GM21390 (cell line): ENCODE results near the gene CYSRT1.

ENCODE experiments used
- ATAC-seq: cut with Tn5 transposase; IDR thresholded peaks from one replicate; pipeline ENCODE4 v1.9.1; 2021; ENCODE audit not compliant: unreplicated experiment

CYSRT1 gene

DNA sequence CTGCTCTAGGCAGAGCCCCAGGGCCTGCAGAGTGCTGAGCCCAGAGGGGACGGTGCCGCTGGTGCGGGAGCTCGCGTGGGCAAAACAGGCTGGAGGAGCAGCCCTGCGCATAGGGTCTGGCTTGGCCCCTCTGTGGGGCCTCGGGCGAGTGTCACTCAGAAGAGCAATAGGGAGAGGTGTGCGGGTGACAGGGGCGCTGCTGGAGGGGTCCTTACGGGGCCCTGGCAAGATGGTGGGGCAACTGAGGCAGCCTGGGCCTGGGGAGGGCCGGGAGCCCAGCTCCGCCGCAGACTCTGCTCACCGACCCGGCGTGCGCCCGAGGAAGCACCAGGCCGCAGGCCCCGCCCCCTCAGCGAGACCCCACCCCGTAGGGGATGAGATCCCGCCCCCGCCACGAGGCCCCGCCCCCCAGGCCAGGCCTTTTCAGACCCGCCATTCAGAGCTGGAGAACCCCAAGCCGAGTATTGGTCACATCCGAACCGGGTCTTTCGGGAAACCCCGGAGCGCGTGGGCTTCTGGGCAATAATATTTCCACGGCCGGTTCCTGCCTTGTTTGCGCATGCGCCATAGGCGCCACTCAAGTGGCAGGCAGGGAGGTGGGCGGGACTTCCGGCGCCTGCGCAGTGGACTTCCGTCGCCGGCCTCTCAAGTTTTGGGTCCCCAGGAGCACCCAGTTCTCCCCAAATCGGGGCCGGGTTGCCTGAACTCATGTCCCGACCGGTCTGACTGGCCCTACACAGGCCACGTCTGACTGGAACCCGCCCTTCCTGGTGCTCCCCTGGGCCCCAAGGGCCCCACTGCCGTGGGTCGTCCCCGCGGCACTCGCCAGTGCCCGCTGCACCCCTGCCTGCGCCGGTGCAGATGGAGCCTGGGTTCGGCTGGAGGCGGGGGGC is 1.6 kb upstream of the CYSRT1 start:
- peak; percentile 60 for ATAC-seq

DNA sequence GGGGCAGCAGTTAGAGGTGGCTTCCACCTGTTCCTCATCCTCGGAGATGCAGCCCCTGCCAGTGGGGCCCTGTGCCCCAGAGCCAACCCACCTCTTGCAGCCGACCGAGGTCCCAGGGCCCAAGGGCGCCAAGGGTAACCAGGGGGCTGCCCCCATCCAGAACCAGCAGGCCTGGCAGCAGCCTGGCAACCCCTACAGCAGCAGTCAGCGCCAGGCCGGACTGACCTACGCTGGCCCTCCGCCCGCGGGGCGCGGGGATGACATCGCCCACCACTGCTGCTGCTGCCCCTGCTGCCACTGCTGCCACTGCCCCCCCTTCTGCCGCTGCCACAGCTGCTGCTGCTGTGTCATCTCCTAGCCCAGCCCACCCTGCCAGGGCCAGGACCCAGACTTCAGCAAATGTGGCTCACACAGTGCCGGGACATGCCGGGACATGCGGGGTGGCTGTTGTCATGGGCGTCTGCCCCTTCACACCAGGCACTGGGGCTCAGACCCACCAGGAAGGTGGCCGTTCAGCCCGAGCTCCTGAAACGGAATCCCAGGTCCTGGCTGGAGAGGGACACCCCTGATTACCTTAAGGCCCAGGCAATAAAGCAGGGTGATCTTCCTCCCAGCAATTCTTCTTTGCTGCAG is 841 bp downstream of the CYSRT1 start:
- no peak for ATAC-seq

DNA sequence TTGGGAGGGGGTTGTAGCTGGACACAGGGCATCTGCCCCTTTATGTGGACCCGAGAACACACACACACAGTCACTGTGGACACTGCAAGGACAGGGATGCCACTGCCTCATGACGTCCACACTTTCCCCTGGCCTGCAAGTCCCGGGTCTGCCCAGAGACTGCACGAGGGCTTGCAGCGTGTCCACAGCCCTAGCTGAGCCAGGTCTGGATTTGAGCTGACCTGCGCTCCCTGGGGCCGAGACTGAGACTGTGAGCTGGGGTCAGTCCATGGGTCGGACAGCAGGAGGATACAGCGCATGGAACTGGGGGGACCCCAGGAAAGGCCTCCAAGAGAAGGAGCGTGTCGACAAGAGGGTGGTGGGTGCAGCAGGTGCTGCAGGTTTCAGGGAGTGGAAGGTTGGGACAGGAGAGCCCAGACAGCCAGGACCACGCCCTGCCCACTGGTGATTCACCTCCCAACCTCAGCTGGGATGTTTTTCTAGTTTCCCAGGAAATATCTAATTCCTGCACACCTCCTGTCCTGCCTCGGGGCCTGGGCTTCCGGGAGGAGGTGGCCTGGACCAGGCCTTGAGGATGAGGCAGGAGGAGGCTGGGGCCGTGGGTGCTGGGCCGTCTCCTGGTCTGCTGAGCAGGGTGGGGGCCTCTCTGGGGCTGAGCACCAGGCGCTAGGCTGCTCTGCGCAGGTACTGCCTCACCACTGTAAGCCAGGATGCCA is 1.5 kb downstream of the CYSRT1 start:
- no peak for ATAC-seq

DNA sequence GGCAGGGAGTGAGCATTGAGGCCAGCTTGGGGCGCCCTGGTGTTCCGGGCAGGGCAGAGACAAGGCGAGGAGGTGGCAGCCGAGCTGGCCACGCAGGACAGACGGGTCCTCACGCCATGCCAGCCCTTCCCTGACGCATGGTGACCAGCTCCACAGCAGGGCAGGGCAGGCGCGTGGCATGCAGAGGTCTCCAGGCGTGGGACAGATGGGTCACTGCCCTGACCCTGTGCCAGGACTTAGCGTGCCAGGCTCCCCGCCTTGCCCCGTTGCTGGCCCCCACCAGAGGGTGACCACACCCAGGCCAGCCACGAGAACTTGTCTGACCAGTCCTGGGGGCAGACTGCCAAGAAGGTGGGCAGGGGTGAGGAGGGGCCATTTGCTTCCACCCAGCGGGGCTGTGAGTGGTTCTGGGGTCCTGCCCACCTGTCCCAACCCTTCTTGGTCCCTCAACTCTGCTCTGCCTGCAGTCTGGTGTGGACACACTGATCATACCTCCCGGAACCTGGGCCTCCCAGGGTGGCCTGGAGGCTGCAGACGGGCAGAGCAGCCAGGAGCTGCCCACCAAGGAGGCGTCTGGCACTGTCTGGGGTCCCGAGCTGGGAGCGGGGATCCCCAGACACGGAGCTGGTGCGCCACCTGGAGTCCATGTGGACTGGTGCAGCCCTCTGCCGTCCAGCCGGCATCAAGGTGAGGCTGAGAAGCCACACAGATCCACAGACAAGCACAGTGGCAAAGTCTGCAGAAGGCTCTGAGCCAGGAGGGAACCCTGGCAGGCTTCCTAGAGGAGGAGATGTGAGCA is 2.3 kb downstream of the CYSRT1 start, which contains the start of gene RNF224:
Gene RNF224 (plus strand): TSS at position 449 of the 799 bp plus-strand sequence. CDS start 834 bp downstream, outside the sequence.
- ATAC-seq: peak; percentile 34

DNA sequence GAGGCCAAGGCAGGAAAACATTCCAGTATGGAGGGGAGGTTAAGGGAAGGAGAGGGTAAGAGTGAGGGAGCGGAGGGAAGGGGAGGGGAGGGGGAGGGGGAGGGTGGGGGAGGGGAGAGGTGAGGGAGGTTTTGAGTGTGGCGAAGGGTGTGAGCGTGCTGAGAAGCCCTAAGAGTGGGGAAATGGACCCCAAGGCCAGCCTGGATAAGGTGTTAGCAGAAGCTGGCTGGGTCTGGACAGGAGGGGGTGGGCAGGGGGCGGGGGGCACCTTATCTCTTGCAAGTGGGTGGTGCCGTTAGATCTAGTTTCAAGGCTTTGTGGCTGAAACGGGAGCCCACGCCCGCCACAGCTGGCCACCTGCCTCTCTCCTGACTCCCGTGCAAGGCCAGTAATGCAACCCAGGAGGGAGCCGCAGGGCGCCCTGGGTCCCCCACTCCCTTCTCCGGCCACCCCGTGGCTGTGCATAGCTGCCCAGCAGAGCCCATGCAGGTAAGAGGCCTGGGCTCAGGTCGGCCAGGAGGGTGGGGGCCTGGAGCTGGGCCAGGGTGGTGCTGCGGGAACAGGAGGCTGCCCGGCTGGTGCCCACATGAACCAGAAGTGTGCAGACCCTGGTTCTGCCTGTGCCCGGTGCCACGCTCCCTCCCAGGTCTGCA is 3.0 kb downstream of the CYSRT1 start:
- no peak for ATAC-seq

DNA sequence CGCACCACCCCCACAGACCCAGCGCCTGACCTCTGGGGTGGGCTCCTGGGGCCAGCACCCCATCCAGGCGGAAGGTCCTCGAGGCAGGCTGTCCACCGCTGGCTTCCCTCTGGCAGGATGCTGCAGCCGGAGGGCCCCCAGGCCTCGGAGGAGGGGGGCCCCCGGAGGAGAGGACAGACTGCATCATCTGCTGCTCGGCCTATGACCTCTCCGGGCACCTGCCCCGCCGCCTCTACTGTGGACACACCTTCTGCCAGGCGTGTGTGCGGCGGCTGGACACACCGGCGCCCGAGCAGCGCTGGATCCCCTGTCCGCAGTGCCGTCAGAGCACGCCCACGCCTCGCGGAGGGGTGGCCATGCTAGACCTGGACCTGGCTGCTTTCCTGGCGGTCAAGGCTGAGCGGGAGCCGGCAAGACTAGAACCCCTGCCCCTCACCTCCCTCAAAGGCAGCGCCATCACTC is 3.6 kb downstream of the CYSRT1 start:
- ATAC-seq: no peak

DNA sequence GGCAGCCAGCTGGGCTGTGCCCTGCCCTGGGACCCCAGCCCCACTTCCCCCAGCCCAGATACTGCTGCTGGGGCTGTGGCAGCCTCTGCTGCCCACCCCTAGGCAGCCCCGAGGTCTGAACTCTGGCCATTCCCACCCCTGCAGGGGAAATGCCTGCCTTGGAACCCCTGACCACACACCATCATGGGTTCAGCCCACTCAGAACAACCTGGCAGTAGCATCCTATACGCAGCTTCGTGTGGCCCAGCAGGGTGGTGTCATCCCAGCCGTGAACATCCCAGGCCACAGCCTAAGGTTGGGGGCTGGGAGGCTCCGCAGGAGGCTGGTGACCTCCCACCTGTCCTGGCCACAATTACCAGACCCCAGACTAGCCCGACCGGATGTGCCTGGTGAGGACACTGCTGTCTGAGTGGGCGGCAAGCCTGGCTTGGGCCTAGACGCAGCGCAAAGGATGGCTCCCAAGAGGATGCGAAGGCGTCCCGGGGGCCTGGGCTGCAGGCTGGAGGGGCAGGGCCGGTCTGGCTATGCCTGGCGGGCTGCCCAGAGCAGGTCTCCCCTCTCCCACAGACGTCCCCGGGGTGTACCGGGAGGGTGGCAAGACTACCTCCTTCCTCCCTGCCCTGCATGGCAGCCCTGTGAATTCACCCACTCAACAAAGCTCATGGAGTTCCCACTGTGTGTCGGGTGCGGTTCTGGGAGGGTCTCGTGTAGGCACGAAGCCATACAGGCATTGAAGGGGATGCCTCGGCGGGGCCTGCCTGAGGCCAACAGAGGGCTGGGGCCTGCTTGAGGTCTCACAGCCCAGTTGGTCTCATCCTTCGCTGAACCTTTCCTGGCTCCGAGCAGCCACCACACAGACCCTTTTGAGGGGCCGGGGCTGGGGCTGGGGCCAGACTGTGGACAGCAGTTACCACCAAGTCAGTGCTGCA is 4.3 kb downstream of the CYSRT1 start:
- no peak for ATAC-seq

DNA sequence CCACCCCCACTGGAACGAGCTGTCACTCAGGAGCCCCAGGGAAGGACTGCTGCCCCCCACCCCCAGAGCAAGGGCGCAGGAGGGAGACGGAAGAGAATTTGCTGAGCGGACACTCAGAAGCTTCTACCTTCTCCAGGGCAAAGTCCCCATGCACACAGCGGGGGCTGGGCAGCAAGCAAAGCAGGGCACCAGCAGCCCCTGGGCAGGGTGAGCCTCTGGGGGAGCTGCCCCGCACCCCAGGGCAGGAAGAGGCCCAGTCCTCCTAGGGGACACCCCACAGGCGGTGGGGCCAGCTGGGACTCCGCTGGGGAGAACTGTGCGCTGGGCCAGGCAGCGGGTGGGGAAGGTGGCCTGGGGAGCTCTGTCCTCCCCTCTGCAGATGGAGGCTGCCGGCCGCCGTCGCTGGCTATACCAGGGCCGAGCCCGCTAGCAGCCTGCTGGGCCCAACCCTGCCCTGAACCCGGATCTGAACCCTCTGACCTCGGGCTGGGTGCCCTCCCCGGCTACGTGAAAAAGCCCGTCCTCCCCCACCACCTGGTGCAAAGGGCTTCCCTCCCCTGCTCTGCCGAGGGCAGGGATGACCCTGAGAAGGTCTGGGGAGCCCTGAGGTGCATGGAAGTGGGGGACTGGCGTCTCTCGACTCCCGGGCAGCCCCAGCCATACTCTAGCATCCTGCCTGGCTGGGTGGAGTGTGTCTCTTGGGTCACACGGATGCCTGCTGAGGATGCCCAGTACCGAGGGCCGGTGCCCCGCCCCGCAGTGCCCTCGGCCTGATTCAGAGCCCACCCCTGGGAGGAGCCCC is 5.1 kb downstream of the CYSRT1 start:
- no peak for ATAC-seq

DNA sequence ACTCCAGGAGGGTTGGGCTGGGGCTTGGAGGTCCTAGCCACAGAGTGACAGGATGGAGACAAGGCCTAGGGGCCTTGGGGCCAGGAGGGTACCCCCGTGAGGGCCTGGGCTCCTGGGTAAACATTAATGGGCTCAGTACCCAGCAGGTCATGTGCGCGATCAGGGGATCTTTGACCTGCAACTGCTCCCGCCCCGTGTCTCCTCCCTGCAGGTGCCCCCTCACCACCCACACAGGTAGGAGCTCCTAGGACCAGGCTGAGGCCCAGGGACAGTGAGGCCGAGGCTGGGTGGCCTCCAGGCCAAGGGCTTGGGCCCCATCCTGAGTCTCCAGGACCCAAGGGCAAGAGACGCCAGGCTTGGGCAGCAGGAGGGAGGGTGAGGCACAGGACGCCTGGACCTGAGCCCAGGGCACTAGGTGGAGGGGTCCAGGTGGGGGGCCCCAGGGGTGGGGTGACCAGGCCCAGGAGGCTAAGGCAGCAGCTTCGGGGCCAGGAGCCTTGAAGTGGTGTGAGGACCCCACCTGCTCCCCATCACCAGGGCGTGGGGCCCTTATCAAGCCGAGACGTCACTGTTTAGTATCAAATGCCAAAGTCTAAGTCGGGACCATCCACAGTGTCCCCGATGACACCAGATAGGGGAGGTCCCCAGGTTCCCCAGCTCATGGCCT is 5.9 kb downstream of the CYSRT1 start, which contains the start of gene SLC34A3:
Gene SLC34A3 (plus strand): TSS at position 197 of the 667 bp plus-strand sequence. CDS start 802 bp downstream, outside the sequence.
- no peak for ATAC-seq

DNA sequence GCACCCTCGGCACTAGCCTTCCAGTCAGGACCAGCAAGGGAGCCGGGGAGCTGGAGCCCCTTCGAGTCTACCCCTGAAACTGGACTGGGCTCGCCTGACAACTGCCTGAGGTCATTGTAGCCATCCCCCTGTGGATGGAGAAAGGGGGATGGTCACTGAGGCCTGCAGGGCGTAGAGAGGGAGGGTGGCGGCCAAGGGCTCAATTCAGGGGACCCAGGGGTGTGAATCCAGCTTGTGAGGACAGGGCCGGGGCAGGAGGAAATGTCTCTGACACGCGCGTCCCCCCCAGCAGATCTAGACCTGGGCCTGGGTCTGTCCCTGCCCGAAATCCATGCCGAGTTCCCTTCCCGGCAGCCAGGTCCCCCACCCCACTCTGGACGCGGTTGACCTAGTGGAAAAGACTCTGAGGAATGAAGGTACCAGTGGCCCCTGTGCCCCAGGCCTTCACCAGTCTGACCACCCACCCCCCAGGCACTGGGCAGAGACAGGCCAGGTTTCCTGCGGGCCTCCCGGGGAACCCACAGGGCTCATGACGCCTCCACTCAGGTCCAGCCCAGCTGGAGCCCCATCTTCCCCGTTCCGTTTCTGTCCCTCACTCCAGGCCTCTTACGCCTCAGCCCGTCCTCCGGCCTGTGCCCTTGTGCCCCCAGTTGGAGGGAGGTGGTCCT is 6.5 kb downstream of the CYSRT1 start:
- ATAC-seq: no peak

DNA sequence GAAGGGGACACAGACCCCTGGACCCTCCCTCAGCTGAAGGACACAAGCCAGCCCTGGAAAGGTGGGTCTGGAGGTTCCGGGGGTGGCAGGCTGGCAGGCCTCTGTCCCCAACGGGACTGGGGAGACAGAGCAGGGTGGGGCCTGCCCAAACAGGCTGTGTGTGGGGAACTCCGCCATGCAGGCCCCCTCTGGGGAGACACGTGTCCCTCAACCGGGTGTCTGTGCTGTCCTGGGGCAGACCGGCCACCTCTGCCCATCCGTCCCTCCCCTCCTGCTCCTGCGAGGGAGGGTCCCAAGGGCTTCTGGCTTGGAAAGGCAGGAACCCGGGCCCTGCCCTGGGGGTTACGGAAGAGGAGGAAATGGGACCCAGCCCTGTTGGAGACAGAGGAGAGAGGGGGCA is 7.1 kb downstream of the CYSRT1 start:
- ATAC-seq: no peak

DNA sequence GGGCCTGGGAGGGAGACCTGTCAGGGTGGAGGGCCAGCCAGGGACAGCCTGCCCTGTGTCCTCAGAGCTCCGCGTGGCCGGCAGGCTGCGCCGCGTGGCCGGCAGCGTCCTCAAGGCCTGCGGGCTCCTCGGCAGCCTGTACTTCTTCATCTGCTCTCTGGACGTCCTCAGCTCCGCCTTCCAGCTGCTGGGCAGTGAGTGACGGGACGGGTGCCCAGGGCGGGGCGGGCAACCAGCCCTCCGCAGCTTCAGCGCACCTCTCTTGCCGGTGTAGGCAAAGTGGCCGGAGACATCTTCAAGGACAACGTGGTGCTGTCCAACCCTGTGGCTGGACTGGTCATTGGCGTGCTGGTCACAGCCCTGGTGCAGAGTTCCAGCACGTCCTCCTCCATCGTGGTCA is 7.5 kb downstream of the CYSRT1 start:
- ATAC-seq: no peak

DNA sequence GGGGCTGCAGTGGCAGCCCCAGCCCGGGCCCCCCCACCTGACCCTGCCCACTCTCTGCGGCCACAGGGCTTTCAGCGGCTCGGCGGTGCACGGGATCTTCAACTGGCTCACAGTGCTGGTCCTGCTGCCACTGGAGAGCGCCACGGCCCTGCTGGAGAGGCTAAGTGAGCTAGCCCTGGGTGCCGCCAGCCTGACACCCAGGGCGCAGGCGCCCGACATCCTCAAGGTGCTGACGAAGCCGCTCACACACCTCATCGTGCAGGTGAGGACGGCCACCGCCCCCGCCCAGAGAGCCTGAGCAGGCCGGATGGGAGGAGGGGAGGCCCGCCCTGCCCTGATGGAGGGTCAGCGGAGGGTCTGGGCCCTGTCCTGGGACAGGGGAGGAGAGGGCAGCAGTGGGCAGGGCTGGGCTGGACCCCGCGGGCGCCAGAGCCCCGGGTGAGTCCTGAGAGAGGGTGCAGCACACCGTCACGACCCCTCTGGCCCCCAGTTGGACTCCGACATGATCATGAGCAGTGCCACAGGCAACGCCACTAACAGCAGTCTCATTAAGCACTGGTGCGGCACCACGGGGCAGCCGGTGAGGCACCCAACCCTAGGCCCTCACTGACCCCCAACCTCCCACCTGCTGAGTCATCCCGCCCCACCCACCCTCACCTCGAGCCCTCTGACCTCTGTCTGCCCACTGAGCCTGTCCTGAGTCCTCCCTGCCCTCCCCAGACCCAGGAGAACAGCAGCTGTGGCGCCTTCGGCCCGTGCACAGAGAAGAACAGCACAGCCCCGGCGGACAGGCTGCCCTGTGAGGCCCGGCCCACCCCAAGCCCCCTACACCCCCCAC is 8.4 kb downstream of the CYSRT1 start:
- ATAC-seq: no peak

DNA sequence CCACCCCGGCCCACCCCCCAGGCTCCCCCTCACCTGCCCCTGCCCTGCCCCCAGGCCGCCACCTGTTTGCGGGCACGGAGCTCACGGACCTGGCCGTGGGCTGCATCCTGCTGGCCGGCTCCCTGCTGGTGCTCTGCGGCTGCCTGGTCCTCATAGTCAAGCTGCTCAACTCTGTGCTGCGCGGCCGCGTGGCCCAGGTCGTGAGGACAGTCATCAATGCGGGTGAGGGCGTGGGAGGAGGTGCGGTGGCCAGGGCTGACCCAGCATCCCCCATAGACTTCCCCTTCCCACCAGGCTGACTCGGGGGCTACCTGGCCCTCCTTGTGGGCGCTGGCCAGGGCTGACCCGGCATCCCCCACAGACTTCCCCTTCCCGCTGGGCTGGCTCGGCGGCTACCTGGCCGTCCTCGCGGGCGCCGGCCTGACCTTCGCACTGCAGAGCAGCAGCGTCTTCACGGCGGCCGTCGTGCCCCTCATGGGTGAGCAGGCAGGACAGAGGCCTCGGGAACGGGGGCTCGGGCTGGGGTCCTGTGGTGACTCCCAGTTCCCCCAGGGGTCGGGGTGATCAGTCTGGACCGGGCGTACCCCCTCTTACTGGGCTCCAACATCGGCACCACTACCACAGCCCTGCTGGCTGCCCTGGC is 9.2 kb downstream of the CYSRT1 start:
- no peak for ATAC-seq

DNA sequence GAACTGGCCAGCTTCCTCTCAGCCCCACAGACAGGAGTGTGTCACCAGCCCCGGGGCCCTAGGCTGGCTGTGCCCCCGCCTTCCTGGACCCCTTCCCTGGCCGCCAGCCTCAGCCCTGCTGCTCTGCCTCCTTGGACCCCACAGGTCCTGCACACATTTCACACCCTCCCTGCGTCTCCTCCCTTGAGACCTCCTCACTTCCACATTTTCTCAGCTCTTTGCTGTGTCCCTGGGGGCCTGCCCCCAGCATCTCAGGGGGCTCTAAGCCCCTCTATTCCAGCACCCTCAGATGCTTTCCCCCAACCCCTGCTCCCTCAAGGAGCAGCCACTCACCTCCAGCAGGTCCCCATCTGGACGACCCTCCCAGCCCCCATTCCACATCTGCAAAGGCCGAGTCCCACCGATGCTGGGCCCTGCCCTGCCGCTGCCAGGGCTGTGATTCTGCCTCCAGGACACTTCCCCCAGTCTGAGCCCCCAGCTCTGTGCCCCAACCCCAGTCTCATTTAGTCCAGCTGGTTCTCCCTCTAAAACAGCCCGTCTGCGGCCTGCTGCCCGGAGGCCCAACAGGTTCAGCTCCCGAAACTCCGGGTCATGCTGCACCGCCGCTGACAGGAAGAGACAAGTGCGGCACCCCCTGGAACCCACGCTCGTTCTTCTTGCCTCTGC is 9.9 kb downstream of the CYSRT1 start:
- no peak for ATAC-seq
